HG02588 (cell line): ENCODE data around the gene TSKU.
"Not testable (repeated sequence)": the region's sequence is repeated elsewhere in the genome, so short reads cannot be mapped to it uniquely, and the experiment has no call there.

Source experiments
- ATAC-seq: cut with Tn5 transposase; IDR thresholded peaks from one replicate; pipeline ENCODE4 v1.9.1; 2021; ENCODE audit warnings: mild to moderate bottlenecking, moderate library complexity; ENCODE audit not compliant: unreplicated experiment

TSKU gene

GRCh38 chr11:76783294-76783895 is at the start of gene TSKU:
TSS of gene TSKU (plus strand) at chr11:76783356. CDS start at chr11:76795617, 12,261 bp downstream.
- ATAC-seq: no peak

DNA sequence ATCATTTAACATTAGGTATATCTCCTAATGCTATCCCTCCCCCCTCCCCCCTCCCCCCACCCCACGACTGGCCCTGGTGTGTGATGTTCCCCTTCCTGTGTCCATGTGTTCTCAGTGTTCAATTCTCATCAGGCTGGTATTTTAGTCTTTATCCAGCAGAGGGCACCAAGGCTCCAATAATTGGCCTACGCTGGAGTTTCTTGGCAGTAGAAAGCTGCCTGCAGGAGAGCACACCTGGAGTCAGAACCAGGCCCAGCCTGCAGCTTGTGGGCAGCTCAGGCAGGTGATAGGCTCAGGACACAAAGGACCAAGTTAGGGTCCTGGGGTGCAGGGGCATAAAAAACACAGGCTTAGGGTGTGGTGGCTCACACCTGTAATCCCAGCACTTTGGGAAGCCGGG is 49.2 kb upstream of the TSKU start:
- ATAC-seq: not testable (repeated sequence)

DNA sequence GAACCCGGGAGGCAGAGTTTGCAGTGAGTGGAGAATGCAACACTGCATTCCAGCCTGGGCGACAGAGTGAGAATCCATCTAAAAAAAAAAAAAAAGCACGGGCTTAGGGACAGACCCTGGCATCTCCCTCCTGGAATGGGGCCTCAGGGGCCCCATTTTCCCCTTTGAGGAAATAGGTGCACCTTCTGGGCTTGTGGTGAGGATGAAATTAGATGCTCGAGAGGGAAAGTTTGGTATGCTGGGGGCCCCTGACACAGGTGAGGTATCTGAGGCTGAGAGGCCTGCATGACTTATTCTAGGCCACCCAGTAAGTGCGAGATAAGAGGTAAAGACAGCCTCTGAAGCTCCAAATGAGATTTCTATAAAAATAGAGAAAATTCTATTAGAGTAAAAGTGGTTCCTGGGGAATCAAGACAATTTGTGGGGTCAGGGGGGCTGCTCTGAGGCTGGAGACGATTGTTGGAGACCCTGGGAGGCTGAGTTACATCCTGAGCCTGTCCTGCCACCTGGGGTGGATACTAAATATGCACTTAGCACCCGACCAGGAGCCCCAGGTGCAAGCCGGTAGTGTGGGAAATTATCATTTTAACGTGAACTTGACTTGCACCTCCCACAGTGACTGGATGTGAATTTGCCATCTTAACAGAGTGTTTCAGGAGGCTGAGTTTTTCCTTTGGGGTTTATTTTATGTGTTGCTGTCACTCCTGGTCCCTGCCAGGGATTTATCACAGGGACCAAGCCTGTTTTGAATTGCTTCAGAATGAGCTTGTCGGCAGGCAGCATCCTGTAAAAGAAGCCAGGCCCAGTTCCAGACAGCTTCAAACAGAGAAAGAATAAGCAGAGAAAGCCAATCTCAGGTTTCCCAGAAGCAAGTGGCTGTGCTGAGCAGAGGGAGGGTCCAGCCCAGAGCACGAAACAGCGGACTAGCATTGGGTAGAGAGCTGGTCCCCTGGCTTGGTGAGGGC is 48.4 kb upstream of the TSKU start:
- ATAC-seq: no peak

DNA sequence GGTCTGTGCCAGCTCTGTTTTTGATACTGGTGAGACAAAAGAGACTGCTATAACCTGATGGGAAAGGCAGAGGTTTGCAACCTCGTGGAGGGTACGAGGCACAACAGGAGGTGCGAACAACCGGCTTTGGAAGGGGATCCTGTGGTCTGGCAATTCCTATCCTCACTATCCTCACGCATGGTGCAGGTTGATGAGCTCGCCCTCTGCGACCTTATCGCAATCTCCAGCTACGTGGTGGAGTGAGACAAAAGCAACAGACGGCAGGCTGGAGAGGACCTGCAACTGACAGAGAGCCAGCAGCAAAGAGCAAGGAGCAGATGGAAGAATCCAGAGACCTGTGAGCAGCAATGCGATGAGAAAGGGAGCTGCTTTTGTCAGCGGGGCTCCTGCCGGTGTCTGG is 47.3 kb upstream of the TSKU start:
- no peak for ATAC-seq

- ATAC-seq: no peak
These were observed 46.9 kb upstream of the TSKU start for GRCh38 chr11:76736266-76736665.

- ATAC-seq: no peak
These were observed 46.2 kb upstream of the TSKU start for GRCh38 chr11:76736773-76737495.

DNA sequence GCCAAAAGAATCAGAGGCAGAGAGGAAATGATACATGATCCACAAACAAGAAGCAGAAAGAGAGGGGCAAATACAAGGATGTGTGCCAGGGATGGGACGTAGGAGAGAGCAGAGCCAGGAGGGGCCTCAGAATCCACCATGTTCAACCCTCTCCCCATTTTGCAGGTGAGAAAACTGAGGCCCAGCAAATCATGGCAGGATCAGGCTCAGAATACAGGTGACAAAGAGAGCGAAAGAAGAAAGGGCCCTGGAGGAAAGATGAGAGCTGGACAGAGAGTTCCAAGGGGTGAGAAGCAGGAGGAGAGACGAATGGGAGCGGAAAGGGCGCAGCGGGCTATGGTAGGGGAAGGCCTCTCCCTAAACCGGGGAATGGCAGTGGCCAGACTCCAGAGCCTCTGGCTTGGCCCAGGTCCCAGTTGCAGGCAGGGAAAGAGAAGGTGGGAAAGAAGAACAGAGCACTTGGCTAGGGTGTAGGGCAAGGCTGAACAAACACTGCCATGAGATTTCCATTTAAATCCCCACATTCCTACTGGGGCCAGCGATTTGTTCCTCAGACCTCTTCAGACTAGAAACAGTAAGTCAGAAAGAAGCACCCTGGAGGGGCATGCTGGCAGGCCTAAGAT is 44.4 kb upstream of the TSKU start:
- ATAC-seq: no peak

GRCh38 chr11:76739798-76740197 is 43.4 kb upstream of the TSKU start:
- no peak for ATAC-seq

DNA sequence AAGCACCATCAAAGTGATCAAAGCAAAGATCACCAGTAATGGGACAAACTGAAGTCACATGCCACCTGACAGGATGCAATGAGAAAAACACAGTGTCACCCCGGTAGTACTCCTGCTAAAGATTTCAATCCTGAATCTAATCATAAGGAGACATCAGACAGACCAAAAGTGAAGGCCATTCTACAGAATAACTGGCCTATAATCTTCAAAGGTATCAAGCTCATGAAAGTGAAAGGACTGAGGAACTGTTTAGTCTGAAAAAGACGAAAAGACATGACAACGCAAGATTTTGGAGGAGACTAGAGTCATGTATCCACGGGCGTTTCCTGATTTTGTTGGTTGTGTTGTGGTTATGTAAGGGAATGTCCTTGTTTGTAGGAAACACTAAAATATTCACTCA is 42.4 kb upstream of the TSKU start:
- ATAC-seq: no peak

GRCh38 chr11:76742902-76743301 is 40.3 kb upstream of the TSKU start:
- no peak for ATAC-seq

- ATAC-seq: no peak
These were observed 38.7 kb upstream of the TSKU start for GRCh38 chr11:76744186-76745043.

- ATAC-seq: no peak
These were observed 38.1 kb upstream of the TSKU start for GRCh38 chr11:76745044-76745376.

- ATAC-seq: no peak
These were observed 37.5 kb upstream of the TSKU start for GRCh38 chr11:76745561-76746207.

DNA sequence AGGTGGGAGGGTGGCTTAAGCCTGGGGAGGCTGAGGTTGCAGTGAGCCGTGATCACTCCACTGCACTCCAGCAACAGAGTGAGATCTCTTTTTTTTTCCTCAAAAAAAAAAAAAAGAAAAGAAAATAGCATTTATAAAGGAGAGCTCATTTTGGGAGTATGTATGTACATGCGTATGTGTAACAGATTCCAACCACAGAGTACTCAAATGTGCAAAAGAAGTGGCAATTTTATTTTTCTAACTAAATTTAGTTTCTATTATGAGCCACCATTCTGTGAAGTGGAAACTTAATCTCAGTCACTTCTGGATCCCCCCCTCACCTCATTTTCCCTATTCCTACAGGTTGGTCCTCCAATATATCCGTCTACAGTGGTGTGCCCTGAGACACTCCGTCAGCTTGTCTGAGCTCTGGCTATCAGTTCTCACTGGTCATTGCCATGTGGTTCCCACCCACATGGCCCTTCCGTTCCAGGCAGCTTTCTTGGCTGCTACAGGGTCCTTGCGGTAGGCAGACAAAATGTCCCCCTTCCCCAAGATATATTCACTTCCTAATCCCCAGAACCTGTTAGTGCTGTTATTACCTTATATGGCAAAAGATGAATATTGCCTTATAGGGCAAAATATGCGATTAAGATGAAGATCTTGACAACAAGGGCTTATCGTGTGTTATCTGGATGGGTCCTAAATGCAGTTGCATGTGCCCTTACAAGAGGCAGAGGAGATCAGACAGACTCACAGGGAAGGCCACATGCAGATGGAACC is 35.8 kb upstream of the TSKU start:
- no peak for ATAC-seq

DNA sequence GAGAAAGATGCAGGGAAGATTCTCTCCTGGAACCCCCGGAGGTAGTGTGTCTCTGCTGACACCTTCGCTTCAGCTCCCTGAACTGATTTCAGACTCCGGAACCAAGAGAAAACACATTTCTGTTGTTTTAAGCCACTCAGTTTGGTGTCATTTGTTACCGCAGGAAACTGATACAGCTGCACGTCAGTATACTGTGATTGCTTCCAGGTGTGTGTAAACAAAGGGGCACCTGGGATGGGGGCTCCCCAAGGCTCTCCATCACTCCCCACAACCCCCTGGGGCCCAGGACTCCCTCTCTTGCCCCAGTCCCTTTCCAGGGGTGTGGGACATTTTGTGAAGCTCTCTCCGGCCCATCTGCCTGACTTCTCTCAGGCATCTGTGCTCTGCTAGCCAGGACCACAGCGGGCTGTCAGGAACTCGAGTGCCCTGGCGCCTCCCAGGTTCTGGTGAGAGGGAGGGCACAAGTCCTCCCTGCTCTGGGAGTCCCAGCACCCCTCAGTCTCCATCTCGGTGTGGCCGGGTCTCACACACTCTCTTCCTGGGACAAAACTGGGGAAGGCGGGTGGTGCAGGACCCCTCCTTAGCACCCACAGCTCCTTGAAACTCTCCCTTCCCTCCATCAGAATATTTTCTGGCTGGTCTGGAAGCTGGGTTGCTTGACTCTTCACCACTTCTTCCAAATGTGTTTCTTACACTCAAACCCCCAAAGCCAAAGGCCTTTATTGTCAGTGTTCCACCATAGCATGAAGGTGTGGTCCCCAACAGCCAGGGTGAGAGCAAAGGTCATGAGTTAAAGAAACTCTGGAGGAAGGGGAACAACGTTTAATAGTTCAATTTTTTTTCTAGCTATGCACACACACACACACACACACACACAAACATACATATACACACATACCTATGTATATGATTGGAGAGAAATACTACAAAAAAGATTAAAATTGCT is 35.0 kb upstream of the TSKU start:
- ATAC-seq: no peak

DNA sequence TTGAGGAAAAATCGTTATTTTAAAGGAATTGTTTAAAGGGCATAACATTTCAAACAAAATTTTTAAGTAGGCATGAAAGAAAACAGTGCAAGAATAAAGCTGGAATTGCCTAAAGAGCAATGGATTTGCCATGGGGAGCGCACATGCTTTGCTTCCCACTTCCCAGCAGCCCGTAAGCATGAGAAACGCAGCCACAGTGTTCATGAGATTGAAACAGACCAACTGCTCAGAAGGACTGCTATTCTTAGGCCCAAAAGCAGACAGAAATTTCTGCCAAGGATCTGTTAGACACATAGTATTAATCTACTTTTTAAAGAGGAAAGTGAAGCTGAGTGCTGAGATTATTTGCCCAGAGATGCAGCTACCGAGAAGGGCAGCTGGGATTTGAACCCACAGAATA is 34.2 kb upstream of the TSKU start:
- ATAC-seq: no peak

DNA sequence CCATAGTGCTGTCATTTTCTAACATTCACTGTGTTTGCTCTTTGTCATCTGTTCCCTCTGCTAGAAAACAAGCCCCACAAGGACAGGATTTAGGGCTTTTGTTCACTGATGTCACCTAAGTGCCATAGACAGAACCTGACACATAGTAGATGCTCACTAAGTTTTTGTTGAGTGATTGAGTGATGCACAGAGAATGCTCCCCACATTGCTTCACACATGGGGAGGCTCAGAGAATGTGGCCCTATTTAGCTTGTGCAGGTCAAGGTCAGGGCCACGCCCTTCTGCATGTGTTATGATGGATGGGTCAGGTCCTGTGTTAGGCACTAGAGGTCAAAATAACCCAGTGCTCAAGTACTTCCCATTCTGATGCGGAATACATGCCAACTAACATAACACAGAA is 33.1 kb upstream of the TSKU start:
- ATAC-seq: no peak

- no peak for ATAC-seq
These were observed 32.4 kb upstream of the TSKU start for GRCh38 chr11:76750746-76751145.
